ENCODE results near the gene OR2H2. TPM values are rescaled to one million over a fixed set of nuclear protein-coding genes. Genes with fewer than 3 reads are reported as not detected.

The OR2H2 gene
- polyA plus RNA-seq, 3 donors = not detected

DNA sequence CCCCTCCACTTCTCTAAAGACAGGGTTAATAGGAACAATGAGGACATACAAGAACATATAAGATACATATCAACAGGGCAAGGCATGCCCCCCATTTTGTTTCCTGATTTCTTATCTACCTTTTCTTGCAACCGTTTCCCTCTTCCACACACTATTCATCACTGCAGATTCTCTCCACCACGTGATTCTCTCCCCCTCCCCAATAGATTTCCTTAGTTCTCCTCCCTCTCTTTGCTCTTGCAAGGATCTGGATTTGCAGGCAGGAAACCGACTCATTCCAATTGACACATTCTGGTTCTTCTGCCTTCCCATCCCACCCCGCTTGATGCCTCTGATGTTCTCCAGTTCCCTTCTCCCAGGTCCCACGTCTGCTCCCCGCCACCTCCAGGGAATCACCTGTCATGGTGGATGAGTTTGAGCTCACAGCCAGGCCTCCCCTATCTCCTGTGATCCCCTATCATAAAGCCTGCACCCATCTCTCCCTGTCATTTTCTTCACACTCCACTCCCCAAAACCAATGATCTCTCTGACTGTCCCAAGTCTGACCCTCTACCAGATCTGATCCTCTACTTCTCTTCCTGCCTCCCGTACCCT, 40.5 kb downstream of the OR2H2 start:
- 53 to 63% (median 62%) methylated on average over 7 of the region's 7 CpGs for WGBS, 3 donors
- H3K27ac ChIP-seq (ENCODE audit: low read depth, low read length) = no peak overlapping the region

GRCh38 chr6:29626948-29627754, 42.2 kb downstream of the OR2H2 start:
- H3K27ac ChIP-seq (ENCODE audit: low read depth, low read length) = no peak overlapping the region
- 13 to 26% (median 25%) methylated on average over 25 to 31 of the region's 31 CpGs for WGBS, 3 donors

DNA sequence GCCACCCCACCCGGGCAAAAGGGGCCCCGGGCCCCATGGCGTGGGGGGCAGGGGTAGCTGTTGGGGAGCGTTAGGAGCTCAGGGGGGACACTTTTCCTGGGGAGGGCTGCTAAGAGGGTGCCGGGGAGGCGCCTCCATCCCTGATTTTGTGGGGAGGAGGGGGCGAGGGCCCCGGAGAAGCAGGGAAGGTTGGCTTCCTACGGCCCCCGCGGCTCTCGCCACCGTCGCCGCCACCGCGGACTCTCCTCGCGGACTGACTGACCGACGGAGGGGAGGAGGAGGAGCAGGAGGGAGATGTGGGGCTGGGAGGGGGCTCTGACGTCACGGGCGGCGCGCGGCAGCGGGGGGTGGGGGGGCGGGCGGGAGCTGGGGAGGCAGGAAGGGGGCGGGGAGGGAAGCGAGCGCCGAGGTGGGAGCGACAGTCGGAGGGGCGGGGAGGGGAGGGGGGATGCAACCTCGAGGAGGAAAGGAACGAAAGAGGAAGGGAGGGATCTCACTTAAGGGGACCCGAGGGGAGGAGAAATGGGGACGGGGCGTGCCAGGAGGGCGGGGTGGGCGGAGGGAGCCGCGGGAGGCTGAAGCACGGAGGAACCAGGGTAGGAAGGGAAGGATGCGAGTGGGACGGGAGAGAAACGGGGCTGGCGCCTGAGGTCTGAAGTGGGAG, 43.0 kb downstream of the OR2H2 start:
- WGBS, 3 donors = 1 to 2% (median 2%) methylated on average over 46 to 51 of the region's 51 CpGs

DNA sequence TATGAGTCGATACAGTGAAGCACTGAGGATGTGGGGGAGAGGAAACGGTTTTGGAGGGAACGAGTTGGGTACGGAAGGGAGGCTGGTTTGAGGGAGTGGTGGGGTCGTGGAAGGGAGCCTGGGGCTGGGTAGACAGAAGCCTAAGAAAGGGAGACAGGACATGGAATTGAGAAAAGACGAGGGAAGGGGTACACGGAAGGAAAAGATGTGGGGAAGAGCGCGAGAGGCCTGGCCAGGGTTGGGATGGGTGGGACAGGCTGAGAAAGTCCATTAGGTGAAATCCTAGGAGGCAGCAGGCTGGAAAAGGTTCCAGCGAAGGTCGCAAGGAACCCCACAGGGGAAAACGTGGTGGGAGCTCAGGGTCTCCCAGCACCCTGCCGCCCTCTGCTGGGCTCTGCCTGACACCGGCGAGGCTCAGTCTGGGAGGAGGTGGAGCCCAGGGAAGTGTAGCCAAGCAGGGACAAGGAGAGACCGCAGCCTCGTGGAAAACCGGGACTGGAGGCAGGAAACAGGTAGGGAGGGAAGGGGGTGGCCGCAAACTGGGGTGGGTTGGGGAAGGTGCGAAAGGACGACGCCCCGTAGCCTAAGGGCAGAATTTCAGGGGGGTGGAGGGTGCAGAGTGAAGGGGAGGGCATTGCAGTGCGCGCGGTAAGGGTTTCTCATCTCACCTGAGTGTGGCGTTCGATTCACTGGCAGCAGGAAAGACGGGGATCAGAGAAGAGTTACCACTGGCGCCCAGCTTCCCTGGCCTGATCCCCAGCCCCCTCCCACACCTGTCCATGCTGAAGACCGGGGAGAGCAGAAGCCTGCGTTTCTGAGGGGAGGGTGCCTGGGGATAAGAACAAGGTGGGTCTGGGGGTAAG, 43.7 kb downstream of the OR2H2 start:
- no peak overlapping the region for H3K27ac ChIP-seq (ENCODE audit: low read depth, low read length)
- 3 to 7% (median 6%) methylated on average over 32 of the region's 32 CpGs for WGBS, 3 donors

More for the DNA sequence above, 43.0 kb downstream of the OR2H2 start:
- no peak overlapping the region for H3K27ac ChIP-seq (ENCODE audit: low read depth, low read length)

DNA sequence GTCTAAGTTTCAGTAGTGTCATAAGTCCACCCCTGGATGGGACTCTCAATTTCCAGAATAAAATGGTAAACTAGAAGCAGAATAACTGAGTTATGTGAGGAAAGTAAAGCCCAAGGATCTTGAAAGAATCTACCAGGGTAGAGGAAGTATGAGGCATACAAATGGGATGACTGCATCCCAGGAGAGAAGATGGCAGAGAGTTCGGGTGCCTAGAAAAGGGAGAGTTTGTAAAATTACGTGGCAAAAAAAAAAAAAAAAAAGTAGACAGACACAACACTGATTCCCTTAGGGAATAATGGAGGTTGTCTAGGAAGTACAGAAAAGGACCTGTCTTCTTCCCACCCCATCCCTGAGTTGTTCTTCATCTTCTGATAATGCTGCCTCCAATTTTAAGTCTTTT, 44.6 kb downstream of the OR2H2 start:
- no peak overlapping the region for H3K27ac ChIP-seq (ENCODE audit: low read depth, low read length)
- 80 to 90% (median 86%) methylated on average over 2 of the region's 2 CpGs for WGBS, 3 donors

GRCh38 chr6:29630315-29630714, 45.4 kb downstream of the OR2H2 start:
- WGBS, 3 donors = 75 to 89% (median 87%) methylated on average over 9 of the region's 9 CpGs
- H3K27ac ChIP-seq (ENCODE audit: low read depth, low read length) = no peak overlapping the region

DNA sequence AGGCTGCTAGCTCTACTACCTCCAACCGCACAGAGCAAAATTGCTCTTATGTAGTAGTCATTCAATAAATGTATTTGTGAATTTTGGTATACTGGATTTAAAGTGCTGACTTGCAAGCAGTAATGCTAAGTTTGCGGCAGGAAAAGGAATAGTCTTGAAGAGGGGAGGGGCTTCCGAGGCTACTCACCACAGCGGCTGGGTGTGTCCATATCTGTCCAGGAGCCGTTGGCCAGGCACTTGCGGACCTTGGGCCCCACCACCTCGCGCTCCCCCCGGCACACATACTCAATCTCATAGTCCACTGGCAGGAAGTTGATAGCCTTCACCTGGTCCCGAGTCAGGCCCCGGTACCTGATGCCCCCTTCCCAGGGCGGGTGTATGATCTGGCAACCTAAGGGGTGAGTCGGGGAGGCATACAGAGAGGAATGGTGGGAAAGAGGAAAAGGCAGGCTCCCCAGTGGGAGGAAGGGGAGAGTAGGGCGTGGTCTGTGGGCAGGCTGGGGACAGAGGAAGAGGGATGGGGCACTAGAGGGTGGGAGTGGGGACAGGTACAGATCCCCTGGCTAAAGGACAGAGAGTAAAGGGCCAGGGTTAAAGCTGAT, 46.4 kb downstream of the OR2H2 start:
- 68 to 75% (median 70%) methylated on average over 14 of the region's 14 CpGs for whole genome bisulfite sequencing, 3 donors
- H3K27ac ChIP-seq (ENCODE audit: low read depth, low read length) = no peak overlapping the region

DNA sequence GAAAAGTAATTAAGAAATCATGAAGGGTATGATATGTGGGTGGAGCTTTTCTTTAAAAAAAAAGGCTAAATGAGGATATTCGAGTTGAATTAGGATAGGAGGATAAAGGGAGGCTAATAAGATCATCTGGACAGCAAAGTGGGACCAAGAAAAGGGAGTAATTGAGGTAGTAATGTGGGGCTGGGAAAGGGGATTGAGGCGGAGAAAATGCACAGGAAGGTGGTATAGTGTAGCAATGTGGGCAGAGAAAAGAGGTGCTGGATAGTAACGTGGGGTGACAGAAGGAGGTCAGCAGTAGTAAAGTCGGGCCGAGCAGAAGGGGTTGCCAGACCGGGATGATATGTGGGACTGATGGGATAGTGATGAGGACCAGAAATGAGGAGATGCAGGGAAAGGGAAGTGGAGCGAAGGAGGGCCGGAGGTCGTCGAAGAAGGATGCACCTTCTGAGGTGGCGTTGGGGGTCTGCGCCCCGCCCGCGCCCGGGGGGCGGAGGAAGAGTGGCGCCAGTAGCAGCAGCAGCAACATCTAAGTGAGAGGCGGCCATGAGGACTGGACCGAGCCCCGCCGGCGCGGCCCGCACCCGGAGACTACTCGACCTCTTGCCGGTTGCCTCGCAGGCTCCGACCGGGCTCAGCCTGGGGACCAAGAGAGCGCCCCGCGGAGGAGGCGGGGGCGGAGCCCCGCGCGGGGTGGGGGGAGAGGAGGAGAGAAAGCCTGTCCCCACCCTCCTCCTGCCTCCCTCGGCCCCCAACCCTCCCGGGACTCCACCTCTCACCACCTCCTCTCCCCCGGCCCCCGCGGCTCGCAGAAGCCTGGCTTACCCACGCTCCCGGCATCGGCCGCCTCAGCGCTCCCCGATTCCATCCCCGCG, 47.2 kb downstream of the OR2H2 start:
- WGBS, 3 donors = 5 to 10% (median 5%) methylated on average over 32 to 45 of the region's 53 CpGs
- H3K27ac ChIP-seq (ENCODE audit: low read depth, low read length) = no peak overlapping the region

GRCh38 chr6:29632789-29633533, 48.0 kb downstream of the OR2H2 start, which contains the start of gene GABBR1:
Gene GABBR1, minus strand, starts transcription at chr6:29633183. Its CDS starts 798 bp downstream, at chr6:29632385.
- no peak within 1 kb of the TSS for H3K27ac ChIP-seq (ENCODE audit: low read depth, low read length)
- WGBS, 3 donors = 0 to 1% (median 0%) methylated on average over 25 to 51 of the region's 57 CpGs

DNA sequence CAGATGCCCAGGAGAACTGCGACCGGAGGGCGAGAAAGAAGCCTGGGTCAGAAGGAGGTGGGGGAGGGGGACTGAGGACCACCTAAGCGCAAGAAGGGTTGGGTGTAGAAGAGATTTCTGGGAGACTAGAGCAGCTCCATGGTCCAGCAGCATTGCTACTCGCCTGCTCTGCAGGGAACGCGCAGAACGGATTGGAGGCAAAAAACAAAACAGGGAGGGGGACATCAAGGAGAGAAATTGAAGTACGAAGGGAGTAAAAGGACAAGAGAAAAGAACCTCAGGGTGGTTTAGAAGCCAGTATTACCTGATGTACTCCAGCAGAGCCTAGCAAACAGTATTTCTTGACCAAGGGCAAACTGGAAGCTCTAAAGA, 48.6 kb downstream of the OR2H2 start:
- 7 to 15% (median 9%) methylated on average over 9 of the region's 9 CpGs for WGBS, 3 donors
- H3K27ac ChIP-seq (ENCODE audit: low read depth, low read length) = no peak overlapping the region

- H3K27ac ChIP-seq (ENCODE audit: low read depth, low read length) = no peak overlapping the region
- WGBS, 3 donors = 90 to 92% (median 90%) methylated on average over 9 of the region's 9 CpGs
Measured at GRCh38 chr6:29637247-29637646, 52.3 kb downstream of the OR2H2 start.

Other genes starting within 250 kb of the OR2H2 start
- not detected for gene OR5V1, start 216.3 kb upstream of the OR2H2 start, polyA plus RNA-seq
- gene OR12D3, start 209.8 kb upstream of the OR2H2 start, polyA plus RNA-seq = not detected
- not detected for gene OR12D2, start 189.5 kb upstream of the OR2H2 start, polyA plus RNA-seq
- gene OR12D1, start 170.2 kb upstream of the OR2H2 start, polyA plus RNA-seq = not detected
- not detected for gene OR10C1, start 145.8 kb upstream of the OR2H2 start, polyA plus RNA-seq
- gene OR11A1, start 128.1 kb upstream of the OR2H2 start, polyA plus RNA-seq = not detected
- gene OR2H1, start 128.0 kb upstream of the OR2H2 start, polyA plus RNA-seq = not detected
- gene MAS1L, start 97.2 kb upstream of the OR2H2 start, polyA plus RNA-seq = under 1 TPM in 1 of 3 donors, not detected in 2; 0.34 TPM
- gene UBD, start 25.4 kb upstream of the OR2H2 start, polyA plus RNA-seq = 1 to 10 TPM in 1 of 3 donors, under 1 TPM in 2; 0.67 to 2.4 (median 0.77) TPM
- 10 to 100 TPM in 2 of 3 donors, 1 to 10 TPM in 1; 7.0 to 35.0 (median 17.7) TPM for gene GABBR1, start 48.1 kb downstream of the OR2H2 start, polyA plus RNA-seq
- not detected for gene MOG, start 72.0 kb downstream of the OR2H2 start, polyA plus RNA-seq
- under 1 TPM in 2 of 3 donors, not detected in 1; 0.34 to 0.61 TPM for gene ZFP57, start 96.0 kb downstream of the OR2H2 start, polyA plus RNA-seq
- gene HLA-F, start 138.3 kb downstream of the OR2H2 start, polyA plus RNA-seq = 10 to 100 TPM; 43.4 to 99.6 (median 88.8) TPM
- gene HLA-G, start 242.7 kb downstream of the OR2H2 start, polyA plus RNA-seq = under 1 TPM in 1 of 3 donors, not detected in 2; 0.07 TPM